SU-DHL-6 (cell line): ENCODE data around the gene CACNB4.
"Not testable (repeated sequence)": the region's sequence is repeated elsewhere in the genome, so short reads cannot be mapped to it uniquely, and the experiment has no call there.

Source experiments
- H2AFZ ChIP-seq: fragments of 200-600 bp; sonication (generic); 2 replicates; pipeline ENCODE4 v1.6.1; 2014; ENCODE audit warnings: low read depth, mild to moderate bottlenecking, moderate library complexity, mixed read lengths, antibody characterized with exemption, low read length; ENCODE audit not compliant: severe bottlenecking
- H3F3A ChIP-seq: fragments of 200-600 bp; shearing (Covaris generic); 2 replicates; pipeline ENCODE4 v1.6.0; 2016; ENCODE audit warnings: antibody characterized with exemption, mild to moderate bottlenecking; ENCODE audit not compliant: insufficient read depth
- H3K27ac ChIP-seq: fragments of 200-600 bp; sonication (generic); 2 replicates; pipeline ENCODE4 v1.5.1; 2016; ENCODE audit warnings: low read depth, mild to moderate bottlenecking, low read length, moderate library complexity, mixed read lengths
- H3K27me3 ChIP-seq: fragments of 200-600 bp; sonication (generic), shearing (Covaris generic); 2 replicates; pipeline ENCODE4 v1.6.0; 2014; ENCODE audit warnings: mild to moderate bottlenecking, low read length
- H3K36me3 ChIP-seq: fragments of 200-600 bp; sonication (generic); 2 replicates; pipeline ENCODE4 v1.6.1; 2014; ENCODE audit warnings: mild to moderate bottlenecking, low read length, mixed read lengths
- H3K4me2 ChIP-seq: fragments of 300-600, 200-600 bp; shearing (Covaris generic), sonication (generic); 2 replicates; pipeline ENCODE4 v1.6.0; 2014; ENCODE audit warnings: low read length, low read depth, mild to moderate bottlenecking; ENCODE audit not compliant: poor library complexity, severe bottlenecking
- H3K4me3 ChIP-seq: fragments of 200-600 bp; sonication (generic); 2 replicates; pipeline ENCODE4 v1.5.1; 2014; ENCODE audit warnings: antibody characterized with exemption, low read length, mild to moderate bottlenecking, mixed read lengths; ENCODE audit not compliant: insufficient read depth, poor library complexity, severe bottlenecking
- H3K79me2 ChIP-seq: fragments of 200-600 bp; sonication (generic); 2 replicates; pipeline ENCODE4 v1.6.1; 2014; ENCODE audit warnings: mild to moderate bottlenecking, low read length, moderate library complexity; ENCODE audit not compliant: insufficient read depth
- H3K9ac ChIP-seq: fragments of 200-600 bp; sonication (generic); 2 replicates; pipeline ENCODE4 v1.7.0; 2014; ENCODE audit warnings: mild to moderate bottlenecking, low read length
- H3K9me2 ChIP-seq: fragments of 200-600 bp; sonication (generic); replicated peaks from 2 replicates; pipeline ENCODE4 v1.6.1; 2014; ENCODE audit warnings: low read length; ENCODE audit not compliant: insufficient read depth
- H3K9me3 ChIP-seq: fragments of 200-600 bp; sonication (generic); 2 replicates; pipeline ENCODE4 v1.6.1; 2014; ENCODE audit warnings: low read length, mixed read lengths; ENCODE audit not compliant: insufficient read depth
- H4K20me1 ChIP-seq: fragments of 200-600 bp; sonication (generic); 2 replicates; pipeline ENCODE4 v1.6.1; 2014; ENCODE audit warnings: low read depth, mild to moderate bottlenecking, antibody characterized with exemption, low read length, moderate library complexity, mixed read lengths
- EZH2phosphoT487 ChIP-seq: fragments of 200-600 bp; sonication (generic), shearing (Covaris generic); conservative IDR thresholded peaks from 2 replicates; pipeline ENCODE4 v1.6.1; 2018; ENCODE audit warnings: mild to moderate bottlenecking, antibody characterized with exemption, low read length, moderate library complexity, mixed read lengths
- TF ChIP-seq, protein P1 (sequence below): fragments of 200-600 bp; sonication (generic); IDR thresholded peaks from one replicate; pipeline ENCODE4 v1.5.1; 2017; ENCODE audit warnings: antibody characterized with exemption, mild to moderate bottlenecking, low read length, moderate library complexity; ENCODE audit not compliant: insufficient read depth, poor library complexity, severe bottlenecking

The CACNB4 gene

DNA sequence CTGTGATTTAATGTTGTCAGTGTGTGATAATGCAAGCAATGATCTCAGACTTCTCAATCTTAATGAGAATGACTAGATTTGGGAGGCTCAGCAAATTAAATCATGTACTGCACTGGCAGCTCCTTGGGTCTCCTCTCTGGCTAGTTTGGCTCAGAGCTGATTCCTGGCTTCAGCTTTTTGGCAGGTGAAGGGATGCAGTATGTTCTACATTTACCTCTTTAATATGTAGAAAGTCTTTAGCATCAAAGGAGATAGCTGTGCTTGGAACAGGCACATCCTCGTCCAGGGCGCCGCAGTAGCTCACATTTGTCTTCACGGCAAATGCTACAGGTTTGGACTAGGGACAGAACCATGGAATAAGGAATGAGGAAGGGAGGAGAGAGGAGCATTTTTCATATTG lies 218.3 kb downstream of the CACNB4 start:
- Histone ChIP-seq H3K9me3 (no peaks in the 10 kb centered on the region), H3K9ac (no peak overlapping the region), H3K36me3 (no peaks in the 10 kb centered on the region), H2AFZ (no peak overlapping the region), H3K79me2 (no peaks in the 10 kb centered on the region), H3K27ac (no peak overlapping the region), H3K4me3 (no peak overlapping the region), H4K20me1 (no peaks in the 10 kb centered on the region), H3K4me2 (no peak overlapping the region), H3F3A (no peaks in the 10 kb centered on the region), H3K27me3 (no peaks in the 10 kb centered on the region), H3K9me2 (no peaks in the 10 kb centered on the region)
- TF ChIP-seq, protein P1, sequence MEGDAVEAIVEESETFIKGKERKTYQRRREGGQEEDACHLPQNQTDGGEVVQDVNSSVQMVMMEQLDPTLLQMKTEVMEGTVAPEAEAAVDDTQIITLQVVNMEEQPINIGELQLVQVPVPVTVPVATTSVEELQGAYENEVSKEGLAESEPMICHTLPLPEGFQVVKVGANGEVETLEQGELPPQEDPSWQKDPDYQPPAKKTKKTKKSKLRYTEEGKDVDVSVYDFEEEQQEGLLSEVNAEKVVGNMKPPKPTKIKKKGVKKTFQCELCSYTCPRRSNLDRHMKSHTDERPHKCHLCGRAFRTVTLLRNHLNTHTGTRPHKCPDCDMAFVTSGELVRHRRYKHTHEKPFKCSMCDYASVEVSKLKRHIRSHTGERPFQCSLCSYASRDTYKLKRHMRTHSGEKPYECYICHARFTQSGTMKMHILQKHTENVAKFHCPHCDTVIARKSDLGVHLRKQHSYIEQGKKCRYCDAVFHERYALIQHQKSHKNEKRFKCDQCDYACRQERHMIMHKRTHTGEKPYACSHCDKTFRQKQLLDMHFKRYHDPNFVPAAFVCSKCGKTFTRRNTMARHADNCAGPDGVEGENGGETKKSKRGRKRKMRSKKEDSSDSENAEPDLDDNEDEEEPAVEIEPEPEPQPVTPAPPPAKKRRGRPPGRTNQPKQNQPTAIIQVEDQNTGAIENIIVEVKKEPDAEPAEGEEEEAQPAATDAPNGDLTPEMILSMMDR, result no peak
- TF ChIP-seq EZH2phosphoT487, result no peak

DNA sequence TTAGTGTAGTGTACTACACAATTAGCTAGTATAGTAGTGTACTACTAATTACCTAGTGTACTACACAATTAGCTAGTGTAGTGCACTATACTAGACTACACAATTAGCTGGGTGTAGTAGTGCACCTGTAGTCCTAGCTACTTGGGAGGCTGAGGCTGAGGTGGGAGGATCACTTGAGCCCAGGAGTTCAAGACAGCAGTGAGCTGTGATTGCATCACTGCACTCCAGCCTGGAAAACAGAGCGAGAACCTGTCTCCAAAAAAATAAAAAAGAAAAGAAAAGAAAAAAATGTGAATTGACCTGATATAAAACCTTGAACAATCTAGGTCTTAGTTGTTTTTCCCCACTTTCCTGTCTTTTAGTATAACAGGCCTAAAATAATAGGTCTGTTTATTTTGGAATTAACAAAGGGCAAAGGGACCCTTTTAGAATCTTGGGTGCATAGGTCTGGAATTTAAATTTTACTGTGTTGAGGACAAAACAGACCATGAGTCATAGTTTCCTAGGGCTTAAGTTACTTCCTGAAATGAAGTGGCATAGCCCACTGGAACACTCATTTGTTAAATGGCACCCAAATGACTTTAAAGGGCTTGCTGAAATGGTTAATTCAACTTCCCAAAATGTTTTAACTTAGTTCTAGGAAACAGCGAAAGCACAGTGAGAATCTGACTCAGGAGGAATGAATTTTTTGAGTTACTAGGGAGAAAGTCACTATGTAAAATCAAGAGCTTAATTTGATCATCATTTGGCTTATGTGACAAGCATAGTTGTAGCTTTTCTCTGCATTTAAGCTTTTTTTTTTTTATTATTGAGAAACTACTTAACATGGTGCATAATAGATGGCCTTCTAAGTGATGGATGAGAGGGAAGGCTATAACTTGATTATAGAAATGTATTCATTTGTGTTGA lies 219.9 kb downstream of the CACNB4 start:
- no peaks in the 10 kb centered on the region for H3K27me3 ChIP-seq
- TF ChIP-seq EZH2phosphoT487, result no peak
- TF ChIP-seq, protein P1, result no peak

DNA sequence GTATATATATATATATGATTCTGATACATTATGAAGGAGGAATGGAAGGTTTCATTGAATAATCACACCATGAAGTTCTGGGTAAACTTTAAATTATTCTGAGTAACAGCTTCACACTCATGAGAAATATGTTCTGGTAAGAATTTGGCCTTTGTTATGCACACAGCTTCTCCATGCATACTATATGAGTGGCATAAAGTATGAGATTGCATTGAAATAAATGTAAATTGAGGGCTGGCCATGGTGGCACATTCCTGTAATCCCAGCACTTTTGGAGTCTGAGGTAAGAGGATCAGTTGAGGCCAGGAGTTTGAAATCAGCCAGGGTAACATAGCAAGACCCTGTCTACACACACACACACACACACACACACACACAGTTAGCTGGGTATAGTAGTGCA lies 220.6 kb downstream of the CACNB4 start:
- Histone ChIP-seq H2AFZ (no peak overlapping the region), H3K9me3 (no peaks in the 10 kb centered on the region), H3K79me2 (no peaks in the 10 kb centered on the region), H3K4me3 (no peak overlapping the region), H3K9me2 (no peaks in the 10 kb centered on the region), H3K27ac (no peak overlapping the region), H3K27me3 (no peaks in the 10 kb centered on the region), H3F3A (no peaks in the 10 kb centered on the region), H4K20me1 (no peaks in the 10 kb centered on the region), H3K4me2 (no peak overlapping the region), H3K36me3 (no peaks in the 10 kb centered on the region), H3K9ac (no peak overlapping the region)
- TF ChIP-seq, protein P1, result no peak
- TF ChIP-seq EZH2phosphoT487, result no peak

More for the DNA sequence above, 219.9 kb downstream of the CACNB4 start:
- H3K4me2 ChIP-seq, result no peak overlapping the region
- no peaks in the 10 kb centered on the region for H3K79me2 ChIP-seq
- no peaks in the 10 kb centered on the region for H3K9me2 ChIP-seq
- H3F3A ChIP-seq, result no peaks in the 10 kb centered on the region
- H4K20me1 ChIP-seq, result no peaks in the 10 kb centered on the region
- H3K9ac ChIP-seq, result no peak overlapping the region
- H2AFZ ChIP-seq, result no peak overlapping the region
- H3K36me3 ChIP-seq, result no peaks in the 10 kb centered on the region
- no peaks in the 10 kb centered on the region for H3K9me3 ChIP-seq
- H3K27ac ChIP-seq, result no peak overlapping the region
- H3K4me3 ChIP-seq, result no peak overlapping the region

DNA sequence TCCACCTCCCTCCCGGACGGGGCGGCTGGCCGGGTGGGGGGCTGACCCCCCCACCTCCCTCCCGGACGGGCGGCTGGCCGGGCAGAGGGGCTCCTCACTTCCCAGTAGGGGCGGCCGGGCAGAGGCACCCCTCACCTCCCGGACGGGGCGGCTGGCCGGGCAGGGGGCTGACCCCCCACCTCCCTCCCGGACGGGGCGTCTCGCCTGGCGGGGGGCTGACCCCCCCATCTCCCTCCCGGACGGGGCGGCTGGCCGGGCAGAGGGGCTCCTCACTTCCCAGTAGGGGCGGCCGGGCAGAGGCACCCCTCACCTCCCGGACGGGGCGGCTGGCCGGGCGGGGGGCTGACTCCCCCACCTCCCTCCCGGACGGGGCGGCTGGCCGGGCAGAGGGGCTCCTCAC lies 223.2 kb downstream of the CACNB4 start:
- not testable (repeated sequence) for H3K36me3 ChIP-seq, H3K9me2 ChIP-seq, H3K9me3 ChIP-seq, H3K9ac ChIP-seq, H3K4me3 ChIP-seq, H3F3A ChIP-seq, H3K27me3 ChIP-seq, H3K27ac ChIP-seq, H2AFZ ChIP-seq, H3K79me2 ChIP-seq, H3K4me2 ChIP-seq, H4K20me1 ChIP-seq
